Ovary (tissue), 9 donors: ENCODE results near the gene BNC2. TPM values are rescaled to one million over a fixed set of nuclear protein-coding genes. Genes with fewer than 3 reads are reported as not detected.

Source experiments
- DNase-seq, 5 donors: peaks; one replicate each; pipeline ENCODE4 v3.0.0-alpha.2; 2019 to 2020
- H3K27ac ChIP-seq, 2 donors: fragments of 200-600 bp; one replicate each; pipeline versions ENCODE4 v1.5.1 to v1.8.0; 2019 to 2022
- H3K27me3 ChIP-seq: fragments of 200-600 bp; one replicate; pipeline ENCODE4 v1.8.0; 2022
- H3K36me3 ChIP-seq: fragments of 200-600 bp; sonication (generic); one replicate; pipeline ENCODE4 v1.5.1; 2019
- H3K4me1 ChIP-seq: one replicate; pipeline ENCODE4 v1.8.1; 2013; ENCODE audit warnings: mild to moderate bottlenecking, moderate library complexity; ENCODE audit not compliant: insufficient read depth
- H3K4me3 ChIP-seq: fragments of 200-600 bp; sonication (generic); one replicate; pipeline ENCODE4 v1.5.1; 2017
- H3K9me3 ChIP-seq, 2 donors: fragments of 200-600 bp in 1 of 2; sonication (generic) in 1 of 2; one replicate each; pipeline versions ENCODE4 v1.5.1 to v1.8.1; 2013 to 2019; ENCODE audit warnings: mild to moderate bottlenecking in 1 of 2, moderate library complexity in 1 of 2
- EP300 ChIP-seq: sonication (generic); formaldehyde crosslinking; IDR thresholded peaks from one replicate; pipeline ENCODE4 v1.6.1; 2017; ENCODE audit warnings: antibody characterized with exemption
- POLR2A ChIP-seq: fragments of 450-650 bp; IDR thresholded peaks from one replicate; pipeline ENCODE4 v1.6.1; 2017; ENCODE audit warnings: antibody characterized with exemption, mild to moderate bottlenecking, moderate library complexity
- WGBS, 3 donors: extraction: QIAGEN DNeasy Blood & Tissue Kit in 1 of 3; methylation state at CpG; one replicate each; pipeline versions ENCODE4 v1.1.5 to v1.1.7; 2013 to 2017; 5-methylcytosine and 5-hydroxymethylcytosine counted together
- intact Hi-C, 4 donors: fragments of 100-400 bp; cut with DNase I; formaldehyde crosslinking; loops; one replicate each; pipeline versions ENCODE4 v1.11.0 to v1.15.1; 2022 to 2023
- polyA plus RNA-seq, 2 donors: library from polyadenylated mRNA; stranded (reverse); fragments of 200-250 nt in 1 of 2; fragments of 350-450 nt in 1 of 2; fragmentation: Illumina TruSeq in 1 of 2; extraction: RNeasy Lipid Tissue Mini Kit (QIAGEN cat#74804) in 1 of 2; gene quantifications; one replicate each; pipeline ENCODE4 v1.2.3, GENCODE V29; 2013 to 2014
- total RNA-seq, 7 donors: library from RNA; depleted of rRNA in 2 of 7; stranded (reverse); fragments of >200 nt in 2 of 7; fragmentation: NEBNext Ultra II Directional in 3 of 7; extraction: Animal tissue kit (Norgen Biotek cat#: 25700) in 3 of 7; gene quantifications; one replicate each; pipeline versions ENCODE4 v1.1.0 to v1.2.4, GENCODE V29; 2016 to 2023
- TF ChIP-seq, protein P1 (sequence below), 3 donors: fragments of 450-650 bp in 2 of 3; fragments of 200-600 bp in 1 of 3; IDR thresholded peaks; one replicate each; pipeline versions ENCODE4 v1.5.1 to v1.8.0; 2016 to 2022; ENCODE audit warnings: antibody characterized with exemption in 3 of 3, mild to moderate bottlenecking in 1 of 3
- donor health status: DM: no; HTN: no; CAD: no; lungs with moderate emphysema.
- donor health status: DM: no; HTN: no; CAD: no.
- donor health status: Bipolar disorder and iron deficiency.
- donor health status: DM: yes; HTN: yes; CAD: no.
- donor health status: DM: no; HTN: no; CAD: no.
- donor health status: DM: yes; HTN: yes; CAD: no.

BNC2 gene
- total and polyA plus RNA-seq, 9 donors, result 17.2 to 232 (median 197) TPM

DNA sequence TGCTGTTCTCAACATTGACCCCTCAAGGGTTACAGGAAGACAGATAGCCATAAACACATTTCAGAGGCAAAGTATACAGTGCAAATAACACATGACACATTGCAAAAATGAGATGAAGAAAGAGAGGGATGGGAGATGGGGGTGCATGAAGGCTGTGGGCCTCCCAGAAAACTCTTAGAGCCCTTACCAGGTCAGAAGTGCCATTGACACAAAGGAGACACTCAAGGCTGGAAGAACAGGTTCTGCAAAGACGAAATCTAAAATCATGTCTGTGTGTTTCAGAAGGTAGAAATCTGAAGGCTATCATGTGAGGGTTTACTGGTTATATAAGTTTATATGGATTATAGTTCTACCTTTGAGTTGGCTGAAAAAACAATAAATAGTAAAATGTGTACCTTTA, 318.8 kb downstream of the BNC2 start:
- DNase-seq, result no peak
- Histone ChIP-seq H3K4me3 (no peak overlapping the region), H3K27me3 (no peaks in the 10 kb centered on the region), H3K4me1 (peaks cover 7% of the 10 kb centered on the region), H3K36me3 (no peaks in the 10 kb centered on the region), H3K27ac (no peak overlapping the region), H3K9me3 (no peaks in the 10 kb centered on the region)
- TF ChIP-seq POLR2A, result no peak
- TF ChIP-seq EP300, result no peak
- TF ChIP-seq, protein P1, sequence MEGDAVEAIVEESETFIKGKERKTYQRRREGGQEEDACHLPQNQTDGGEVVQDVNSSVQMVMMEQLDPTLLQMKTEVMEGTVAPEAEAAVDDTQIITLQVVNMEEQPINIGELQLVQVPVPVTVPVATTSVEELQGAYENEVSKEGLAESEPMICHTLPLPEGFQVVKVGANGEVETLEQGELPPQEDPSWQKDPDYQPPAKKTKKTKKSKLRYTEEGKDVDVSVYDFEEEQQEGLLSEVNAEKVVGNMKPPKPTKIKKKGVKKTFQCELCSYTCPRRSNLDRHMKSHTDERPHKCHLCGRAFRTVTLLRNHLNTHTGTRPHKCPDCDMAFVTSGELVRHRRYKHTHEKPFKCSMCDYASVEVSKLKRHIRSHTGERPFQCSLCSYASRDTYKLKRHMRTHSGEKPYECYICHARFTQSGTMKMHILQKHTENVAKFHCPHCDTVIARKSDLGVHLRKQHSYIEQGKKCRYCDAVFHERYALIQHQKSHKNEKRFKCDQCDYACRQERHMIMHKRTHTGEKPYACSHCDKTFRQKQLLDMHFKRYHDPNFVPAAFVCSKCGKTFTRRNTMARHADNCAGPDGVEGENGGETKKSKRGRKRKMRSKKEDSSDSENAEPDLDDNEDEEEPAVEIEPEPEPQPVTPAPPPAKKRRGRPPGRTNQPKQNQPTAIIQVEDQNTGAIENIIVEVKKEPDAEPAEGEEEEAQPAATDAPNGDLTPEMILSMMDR (IDR thresholded peaks at IDR 0.05), result no peak
- intact Hi-C loops, result no loop called here
- WGBS, 3 donors, result 96 to 100% (median 97%) methylated on average over 1 of the region's 1 CpG

DNA sequence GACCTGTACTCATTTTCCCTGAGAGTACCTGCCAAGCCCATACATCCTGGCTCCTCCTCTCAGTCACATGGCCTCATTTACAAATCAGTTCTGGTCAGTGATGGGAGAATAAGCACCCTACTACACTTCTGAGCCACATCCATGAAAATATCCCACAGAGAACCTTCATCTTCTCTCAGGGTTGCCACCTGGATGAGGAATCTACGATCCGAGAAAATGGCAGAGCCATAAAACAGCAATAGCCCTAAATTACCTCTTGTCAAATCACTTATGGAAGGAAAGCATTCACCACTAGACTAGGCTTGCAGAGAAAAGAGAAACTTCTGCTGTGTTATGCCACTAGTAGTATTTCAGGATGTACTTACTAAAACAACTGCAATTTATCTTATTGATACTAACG, 324.8 kb downstream of the BNC2 start:
- WGBS, 3 donors, result 24 to 40% (median 32%) methylated on average over 3 of the region's 3 CpGs
- Histone ChIP-seq H3K27ac (peak overlapping the region in 1 of 2 donors; percentile 68), H3K4me1 (peaks cover 14% of the 10 kb centered on the region), H3K4me3 (no peak overlapping the region), H3K9me3 (no peaks in the 10 kb centered on the region), H3K36me3 (no peaks in the 10 kb centered on the region), H3K27me3 (no peaks in the 10 kb centered on the region)
- TF ChIP-seq EP300, result no peak
- TF ChIP-seq, protein P1 (IDR thresholded peaks at IDR 0.05), result no peak
- no peak for TF ChIP-seq POLR2A
- intact Hi-C loops, result no loop called here
- no peak for DNase-seq

DNA sequence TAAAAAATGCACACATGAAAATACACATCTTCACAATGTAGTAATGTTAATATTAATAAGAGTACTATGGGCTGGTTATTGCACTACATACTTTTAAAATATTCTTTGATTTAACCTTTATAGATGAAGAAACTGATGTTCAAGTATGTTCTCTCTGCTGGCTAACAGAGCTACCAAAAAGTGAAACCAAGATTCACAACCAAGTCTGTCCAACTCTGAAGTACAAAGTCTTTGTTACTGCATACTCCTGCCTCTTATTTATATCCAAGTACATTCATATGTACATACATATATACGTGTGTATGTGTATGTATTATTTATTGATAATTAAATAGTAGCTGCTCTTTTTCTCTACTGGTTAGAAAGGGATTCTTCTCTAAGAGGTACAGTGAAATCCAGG, 325.6 kb downstream of the BNC2 start:
- 15 to 32% (median 15%) methylated on average over 1 of the region's 1 CpG for WGBS, 3 donors
- Histone ChIP-seq H3K9me3 (no peaks in the 10 kb centered on the region), H3K27ac (peak overlapping the region in 1 of 2 donors; percentile 68), H3K4me1 (peaks cover 14% of the 10 kb centered on the region), H3K4me3 (no peak overlapping the region), H3K36me3 (no peaks in the 10 kb centered on the region), H3K27me3 (no peaks in the 10 kb centered on the region)
- intact Hi-C loops, result no loop called here
- no peak for DNase-seq
- no peak for TF ChIP-seq EP300
- TF ChIP-seq, protein P1 (IDR thresholded peaks at IDR 0.05), result no peak
- no peak for TF ChIP-seq POLR2A

DNA sequence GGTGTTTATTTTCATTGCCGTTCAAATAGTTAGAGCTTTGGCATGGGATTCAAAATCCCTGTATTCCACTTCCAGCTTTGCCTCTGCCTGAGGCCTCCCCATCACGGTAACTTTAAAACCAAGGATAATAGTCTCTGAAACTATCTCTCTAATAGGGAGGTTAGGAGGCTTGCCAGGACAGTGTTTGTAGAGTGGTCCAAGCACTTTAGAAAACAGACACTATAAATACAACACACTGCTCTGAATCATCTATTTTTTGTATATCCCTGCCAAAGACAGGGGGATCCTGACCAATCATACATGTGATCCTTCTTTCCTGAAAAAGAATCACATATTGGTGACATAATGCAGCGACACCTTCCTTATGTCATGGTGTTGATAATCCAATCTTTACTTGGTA, 326.8 kb downstream of the BNC2 start:
- peak in 2 of 5 donors; percentile 48 to 51 for DNase-seq
- Histone ChIP-seq H3K27me3 (no peaks in the 10 kb centered on the region), H3K9me3 (no peaks in the 10 kb centered on the region), H3K4me3 (no peak overlapping the region), H3K36me3 (no peaks in the 10 kb centered on the region), H3K27ac (peak overlapping the region in 1 of 2 donors; percentile 68), H3K4me1 (peaks cover 14% of the 10 kb centered on the region)
- TF ChIP-seq, protein P1 (IDR thresholded peaks at IDR 0.05), result no peak
- TF ChIP-seq EP300, result no peak
- TF ChIP-seq POLR2A, result no peak
- intact Hi-C loops, result no loop called here
- WGBS, 3 donors, result 5 to 18% (median 7%) methylated on average over 3 of the region's 3 CpGs
